Measurements from ENCODE around the gene INSR.

INSR gene

GRCh38 chr19:7132054-7132453 lies 162.2 kb downstream of the INSR start (continued):
- TF ChIP-seq ZNF140 (tag by site-specific recombination; IDR thresholded peaks at IDR 0.05), result no peak
- no peak for TF ChIP-seq ZNF707 (tag by site-specific recombination; IDR thresholded peaks at IDR 0.05)
- no peak for TF ChIP-seq ZNF138 (tag by site-specific recombination; IDR thresholded peaks at IDR 0.05; ENCODE audit: borderline replicate concordance)
- no peak for TF ChIP-seq SP7 (tag by site-specific recombination; IDR thresholded peaks at IDR 0.05)
- no peak for TF ChIP-seq ZFP41 (tag by site-specific recombination; IDR thresholded peaks at IDR 0.05; ENCODE audit: borderline replicate concordance)
- no peak for TF ChIP-seq ZNF544 (tag by site-specific recombination; IDR thresholded peaks at IDR 0.05)
- TF ChIP-seq ZNF449 (tag by site-specific recombination; IDR thresholded peaks at IDR 0.05), result no peak
- no peak for TF ChIP-seq ZNF426 (tag by site-specific recombination; IDR thresholded peaks at IDR 0.05)
- TF ChIP-seq ZNF560 (tag by site-specific recombination; IDR thresholded peaks at IDR 0.05; ENCODE audit: borderline replicate concordance), result no peak
- TF ChIP-seq KLF9 (tag by site-specific recombination; IDR thresholded peaks at IDR 0.05; ENCODE audit: low read depth), result no peak
- TF ChIP-seq, protein P1, sequence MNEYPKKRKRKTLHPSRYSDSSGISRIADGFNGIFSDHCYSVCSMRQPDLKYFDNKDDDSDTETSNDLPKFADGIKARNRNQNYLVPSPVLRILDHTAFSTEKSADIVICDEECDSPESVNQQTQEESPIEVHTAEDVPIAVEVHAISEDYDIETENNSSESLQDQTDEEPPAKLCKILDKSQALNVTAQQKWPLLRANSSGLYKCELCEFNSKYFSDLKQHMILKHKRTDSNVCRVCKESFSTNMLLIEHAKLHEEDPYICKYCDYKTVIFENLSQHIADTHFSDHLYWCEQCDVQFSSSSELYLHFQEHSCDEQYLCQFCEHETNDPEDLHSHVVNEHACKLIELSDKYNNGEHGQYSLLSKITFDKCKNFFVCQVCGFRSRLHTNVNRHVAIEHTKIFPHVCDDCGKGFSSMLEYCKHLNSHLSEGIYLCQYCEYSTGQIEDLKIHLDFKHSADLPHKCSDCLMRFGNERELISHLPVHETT (tag by site-specific recombination; IDR thresholded peaks at IDR 0.05), result no peak
- TF ChIP-seq ZNF324 (tag by site-specific recombination; IDR thresholded peaks at IDR 0.05), result no peak

- no peak overlapping the region for H3K27ac ChIP-seq (ENCODE audit: extremely low read depth, low read depth, low read length)
- no peak overlapping the region for H3K4me3 ChIP-seq (ENCODE audit: low read depth, low read length)
- POLR2A ChIA-PET, result no interaction called here
- no peaks in the 10 kb centered on the region for H3K4me1 ChIP-seq (ENCODE audit: control insufficient read depth, insufficient read depth, low read length)
- H3K36me3 ChIP-seq (ENCODE audit: control insufficient read depth in 2 of 2, insufficient read depth in 1 of 2, low read length in 2 of 2), result peaks cover 4 to 54% of the 10 kb centered on the region in 2 experiments; a peak in 2 of 3 replicates
- CTCF ChIA-PET, result interaction anchor here (1.7 kb wide), 1 partner anchor 212 kb away, joined by 4 read pairs; no protein-coding TSS in a partner anchor
- no peaks in the 10 kb centered on the region for H3K9me3 ChIP-seq (ENCODE audit: control insufficient read depth, insufficient read depth, low read depth, low read length)
- no peak for TF ChIP-seq AEBP2 (tag by site-specific recombination; IDR thresholded peaks at IDR 0.05; ENCODE audit: borderline replicate concordance)
- no peak for TF ChIP-seq PRDM2 (tag by site-specific recombination; IDR thresholded peaks at IDR 0.05; ENCODE audit: borderline replicate concordance)
- peak; percentile 63; the same call in 1 of the 2 replicates for TF ChIP-seq ZNF280D (tag by site-specific recombination; IDR thresholded peaks at IDR 0.05)
- no peak for TF ChIP-seq ZNF114 (tag by site-specific recombination; IDR thresholded peaks at IDR 0.05)
- no peak for TF ChIP-seq ZNF37A (tag by site-specific recombination; IDR thresholded peaks at IDR 0.05)
- TF ChIP-seq SCRT1 (tag by site-specific recombination; IDR thresholded peaks at IDR 0.05; ENCODE audit: borderline replicate concordance), result peak; percentile 43; the same call in 1 of the 2 replicates
- TF ChIP-seq ZNF585B (tag by site-specific recombination; IDR thresholded peaks at IDR 0.05), result no peak
- TF ChIP-seq, protein P2, sequence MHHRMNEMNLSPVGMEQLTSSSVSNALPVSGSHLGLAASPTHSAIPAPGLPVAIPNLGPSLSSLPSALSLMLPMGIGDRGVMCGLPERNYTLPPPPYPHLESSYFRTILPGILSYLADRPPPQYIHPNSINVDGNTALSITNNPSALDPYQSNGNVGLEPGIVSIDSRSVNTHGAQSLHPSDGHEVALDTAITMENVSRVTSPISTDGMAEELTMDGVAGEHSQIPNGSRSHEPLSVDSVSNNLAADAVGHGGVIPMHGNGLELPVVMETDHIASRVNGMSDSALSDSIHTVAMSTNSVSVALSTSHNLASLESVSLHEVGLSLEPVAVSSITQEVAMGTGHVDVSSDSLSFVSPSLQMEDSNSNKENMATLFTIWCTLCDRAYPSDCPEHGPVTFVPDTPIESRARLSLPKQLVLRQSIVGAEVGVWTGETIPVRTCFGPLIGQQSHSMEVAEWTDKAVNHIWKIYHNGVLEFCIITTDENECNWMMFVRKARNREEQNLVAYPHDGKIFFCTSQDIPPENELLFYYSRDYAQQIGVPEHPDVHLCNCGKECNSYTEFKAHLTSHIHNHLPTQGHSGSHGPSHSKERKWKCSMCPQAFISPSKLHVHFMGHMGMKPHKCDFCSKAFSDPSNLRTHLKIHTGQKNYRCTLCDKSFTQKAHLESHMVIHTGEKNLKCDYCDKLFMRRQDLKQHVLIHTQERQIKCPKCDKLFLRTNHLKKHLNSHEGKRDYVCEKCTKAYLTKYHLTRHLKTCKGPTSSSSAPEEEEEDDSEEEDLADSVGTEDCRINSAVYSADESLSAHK (tag by site-specific recombination; IDR thresholded peaks at IDR 0.05), result no peak
- no peak for TF ChIP-seq ZNF624 (tag by site-specific recombination; IDR thresholded peaks at IDR 0.05)
Observed at GRCh38 chr19:7130043-7130442, 164.2 kb downstream of the INSR start.
